Stimulated activated CD4-positive, alpha-beta T cell treated with anti-CD3 and anti-CD28 coated beads, Interleukin-4, amount 100 ng/mL, for 48 hours (primary cell): ENCODE measurements around the gene ASTN2.

Experiments used
- DNase-seq, 2 donors: peaks; one replicate each; pipeline ENCODE4 v3.0.0-alpha.2; 2020; ENCODE audit warnings: low read depth in 2 of 2

ASTN2 gene

DNA sequence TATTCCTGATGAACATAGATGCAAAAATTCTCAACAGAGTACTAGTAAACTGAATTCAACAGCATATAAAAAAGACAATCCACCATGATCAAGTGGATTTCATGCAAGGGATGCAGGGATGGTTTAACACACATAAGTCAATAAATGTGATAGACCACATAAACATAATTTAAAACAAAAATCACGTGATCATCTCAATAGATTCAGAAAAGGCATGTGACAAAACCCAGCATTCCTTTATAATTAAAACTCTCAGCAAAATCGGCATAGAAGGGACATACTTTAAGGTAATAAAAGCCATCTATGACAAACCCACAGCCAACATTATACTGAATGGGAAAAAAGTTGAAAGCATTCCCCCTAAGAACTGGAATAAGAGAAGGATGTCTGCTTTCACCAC is 894.6 kb downstream of the ASTN2 start:
- no peak for DNase-seq

DNA sequence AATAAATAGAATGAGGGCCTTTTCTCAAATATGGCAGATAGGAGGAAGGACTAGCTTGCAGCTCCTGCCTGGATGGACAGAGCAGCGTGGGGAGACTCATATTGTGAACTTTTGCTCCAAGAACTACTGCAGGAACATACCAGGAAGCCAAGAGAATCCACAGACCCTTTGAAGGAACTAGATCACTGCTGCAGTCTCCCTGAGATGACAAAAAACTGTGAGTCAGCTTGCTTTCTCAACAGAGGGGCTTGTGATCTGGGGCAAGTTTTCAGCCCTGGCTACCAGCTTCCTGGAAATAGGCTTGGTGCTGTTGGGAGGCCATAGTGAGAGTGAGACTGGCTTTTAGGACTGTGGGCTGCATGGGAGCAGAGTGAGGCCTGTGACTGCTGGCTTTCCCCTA is 898.4 kb downstream of the ASTN2 start:
- DNase-seq, result no peak

DNA sequence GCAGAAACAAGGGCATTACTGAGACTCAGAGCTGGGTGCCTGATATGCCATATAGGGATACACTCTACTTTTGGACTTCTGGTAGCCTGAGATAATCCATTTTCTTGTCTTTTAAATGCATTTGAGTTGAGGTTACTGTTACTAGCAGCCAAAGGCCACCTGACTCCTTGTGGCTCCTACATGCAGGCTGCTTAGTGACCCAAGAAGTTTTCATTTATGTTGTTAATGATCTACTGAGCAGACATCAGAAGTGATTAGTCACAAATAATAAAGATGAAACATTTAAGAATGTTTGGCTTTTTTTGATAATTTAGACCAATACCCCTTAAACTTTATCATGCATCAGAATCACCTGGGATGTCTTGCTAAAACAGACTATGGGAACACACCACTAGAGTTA is 899.3 kb downstream of the ASTN2 start:
- no peak for DNase-seq

DNA sequence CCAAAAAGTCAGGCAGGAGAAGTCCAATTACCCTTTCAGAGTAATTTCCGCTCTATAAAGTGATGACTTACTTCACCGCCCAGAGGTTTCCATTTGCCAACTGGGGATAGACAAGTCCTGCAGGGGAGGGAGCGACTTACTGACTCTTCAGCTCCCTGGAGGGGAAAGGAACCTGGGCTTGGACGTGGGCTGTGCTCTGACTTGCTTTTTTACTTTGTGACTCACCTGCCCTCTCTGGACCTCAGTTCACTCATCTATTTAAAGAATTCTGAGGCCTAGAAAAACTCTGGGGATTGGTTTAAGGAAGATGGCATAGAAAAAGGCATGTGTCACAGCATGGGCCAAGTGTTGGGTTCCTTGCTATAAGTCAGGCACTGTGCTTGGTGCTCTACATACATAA is 908.2 kb downstream of the ASTN2 start:
- no peak for DNase-seq

DNA sequence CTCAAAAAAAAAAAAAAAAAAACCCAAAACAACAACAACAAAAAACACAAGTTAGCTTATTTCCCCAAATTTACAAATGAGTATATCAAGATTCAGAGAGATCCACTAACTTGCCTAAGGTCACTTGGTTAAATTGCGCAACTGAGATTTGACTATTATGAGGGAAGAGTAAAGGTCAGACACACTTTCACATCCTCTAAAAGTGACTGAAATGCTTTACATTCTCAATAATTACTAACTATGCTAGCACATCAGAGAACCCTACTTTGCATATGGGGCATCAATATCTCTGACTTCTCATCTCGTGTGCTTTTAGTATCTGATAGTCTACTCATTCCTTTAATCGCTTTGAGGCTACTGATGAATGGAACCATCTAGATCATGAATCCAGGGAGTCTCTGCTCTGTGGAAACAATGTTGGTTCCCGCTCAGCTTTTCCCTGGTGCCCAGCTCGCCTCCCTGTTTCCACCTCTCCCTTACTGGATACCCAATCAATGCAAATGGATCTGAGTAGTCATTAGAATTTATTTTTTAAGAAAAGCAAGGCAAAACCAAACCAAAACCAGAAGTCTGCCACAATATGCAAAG is 909.9 kb downstream of the ASTN2 start:
- no peak for DNase-seq

DNA sequence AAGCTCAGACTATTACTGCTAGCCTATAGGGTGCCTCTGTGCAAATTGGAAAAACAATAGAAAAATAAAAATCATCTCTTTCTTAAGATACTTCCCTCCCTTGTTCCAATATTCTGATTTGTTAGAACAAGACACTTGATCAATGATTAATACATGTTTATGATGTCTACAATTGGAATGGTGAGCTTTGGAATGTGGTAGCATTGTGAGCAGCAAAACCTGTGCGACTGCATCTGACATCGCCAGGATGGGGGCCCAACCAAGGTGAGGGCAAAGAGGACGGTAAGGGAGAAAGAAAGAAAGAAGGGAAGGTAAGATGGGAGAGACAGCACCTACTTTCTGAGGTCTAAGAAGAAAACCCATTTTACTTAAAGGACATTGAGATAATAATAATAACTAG is 910.8 kb downstream of the ASTN2 start:
- DNase-seq, result no peak

DNA sequence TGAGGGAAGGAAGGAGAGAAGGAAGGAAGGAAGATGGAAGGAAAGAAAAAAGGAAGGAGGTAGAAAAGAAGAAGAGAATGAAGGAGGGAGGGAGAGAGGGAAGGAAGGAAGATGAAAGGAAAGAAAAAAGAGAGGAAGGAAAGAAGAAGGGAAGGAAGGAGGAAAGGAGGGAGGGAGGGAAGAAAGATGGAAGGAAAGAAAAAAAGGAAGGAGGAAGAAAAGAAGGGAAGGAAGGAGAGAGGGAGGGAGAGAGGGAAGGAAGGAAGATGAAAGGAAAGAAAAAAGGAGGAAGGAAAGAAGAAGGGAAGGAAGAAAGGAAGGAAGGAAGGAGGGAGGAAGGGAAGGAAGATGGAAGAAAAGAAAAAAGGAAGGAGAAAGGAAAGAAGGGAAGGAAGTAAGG is 912.1 kb downstream of the ASTN2 start:
- DNase-seq, result no peak

DNA sequence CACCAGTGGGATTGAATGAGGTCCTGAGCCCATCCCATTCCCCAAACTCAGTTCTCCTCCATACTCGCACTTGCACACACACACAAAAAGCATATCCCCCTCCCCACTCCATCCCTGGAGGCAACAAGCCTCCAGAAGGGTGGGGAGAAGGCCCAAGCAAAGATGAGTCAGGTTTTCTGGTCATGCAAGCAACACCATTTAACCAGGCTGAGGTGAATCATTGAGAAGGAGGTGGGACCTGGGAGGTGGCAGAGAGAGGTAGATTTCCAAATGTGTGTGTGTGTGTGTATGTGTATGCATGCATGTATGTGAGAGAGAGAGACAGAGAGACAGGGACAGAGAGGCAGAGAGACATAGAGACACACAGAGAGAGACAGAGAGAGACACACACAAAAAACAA is 913.0 kb downstream of the ASTN2 start:
- DNase-seq, result no peak

DNA sequence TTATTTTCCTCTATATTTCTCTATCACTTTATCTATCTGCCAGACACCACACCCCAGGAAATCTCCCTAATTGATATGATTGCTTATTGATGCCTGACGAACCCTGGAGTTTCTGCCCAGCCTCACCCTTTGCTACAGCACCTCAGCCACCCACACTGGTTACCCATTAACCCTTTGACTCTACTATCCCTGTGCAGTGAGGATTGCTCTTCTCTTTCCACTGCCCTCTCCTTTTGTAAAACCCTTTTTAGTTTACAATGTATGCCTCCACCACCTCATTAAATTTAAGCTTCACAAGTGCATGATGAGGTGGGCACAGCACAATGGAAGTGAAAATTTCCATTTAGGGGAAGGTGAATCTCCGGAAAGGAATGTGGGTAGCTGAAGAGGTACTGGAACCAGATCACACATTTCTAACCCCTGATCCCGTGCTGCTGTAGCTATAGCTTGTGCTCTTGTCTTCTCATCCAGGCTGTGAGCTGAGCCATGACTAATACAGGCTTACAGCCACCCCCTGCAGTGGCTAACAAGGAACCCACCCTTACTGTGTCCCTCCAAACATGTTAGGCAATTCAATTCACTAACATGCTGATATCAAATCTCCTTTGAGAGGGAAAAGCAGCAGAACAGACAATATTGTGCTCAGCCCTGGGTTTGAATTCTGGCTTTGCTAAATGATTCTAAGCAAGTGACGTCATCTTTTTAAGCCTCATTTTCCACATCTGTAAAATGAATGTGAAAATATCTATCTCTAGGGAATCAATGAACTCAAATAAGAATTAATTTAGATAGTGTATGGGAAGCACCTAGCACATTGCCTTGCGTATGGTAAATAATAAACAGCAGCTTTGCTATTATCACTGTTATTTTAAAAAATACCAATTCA is 914.6 kb downstream of the ASTN2 start:
- no peak for DNase-seq

DNA sequence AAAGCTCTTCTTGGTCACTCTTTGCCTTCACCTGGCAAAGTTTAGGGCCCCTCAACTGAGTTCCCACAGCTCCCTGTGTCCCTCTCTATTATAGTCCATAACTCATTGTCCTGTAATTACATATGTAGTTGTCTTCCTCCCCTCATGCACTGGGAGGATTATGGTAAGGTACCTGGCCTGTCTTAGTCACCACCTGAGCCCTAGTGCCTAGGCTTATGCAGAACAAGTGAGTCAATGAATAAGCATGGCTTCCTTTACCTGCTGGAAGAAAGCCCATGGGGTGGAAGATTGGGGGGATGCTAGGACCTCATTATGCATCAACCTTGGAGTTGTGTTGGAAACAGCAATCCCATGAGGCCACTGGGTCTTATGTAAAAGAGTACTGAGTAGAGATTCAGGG is 915.4 kb downstream of the ASTN2 start:
- no peak for DNase-seq

DNA sequence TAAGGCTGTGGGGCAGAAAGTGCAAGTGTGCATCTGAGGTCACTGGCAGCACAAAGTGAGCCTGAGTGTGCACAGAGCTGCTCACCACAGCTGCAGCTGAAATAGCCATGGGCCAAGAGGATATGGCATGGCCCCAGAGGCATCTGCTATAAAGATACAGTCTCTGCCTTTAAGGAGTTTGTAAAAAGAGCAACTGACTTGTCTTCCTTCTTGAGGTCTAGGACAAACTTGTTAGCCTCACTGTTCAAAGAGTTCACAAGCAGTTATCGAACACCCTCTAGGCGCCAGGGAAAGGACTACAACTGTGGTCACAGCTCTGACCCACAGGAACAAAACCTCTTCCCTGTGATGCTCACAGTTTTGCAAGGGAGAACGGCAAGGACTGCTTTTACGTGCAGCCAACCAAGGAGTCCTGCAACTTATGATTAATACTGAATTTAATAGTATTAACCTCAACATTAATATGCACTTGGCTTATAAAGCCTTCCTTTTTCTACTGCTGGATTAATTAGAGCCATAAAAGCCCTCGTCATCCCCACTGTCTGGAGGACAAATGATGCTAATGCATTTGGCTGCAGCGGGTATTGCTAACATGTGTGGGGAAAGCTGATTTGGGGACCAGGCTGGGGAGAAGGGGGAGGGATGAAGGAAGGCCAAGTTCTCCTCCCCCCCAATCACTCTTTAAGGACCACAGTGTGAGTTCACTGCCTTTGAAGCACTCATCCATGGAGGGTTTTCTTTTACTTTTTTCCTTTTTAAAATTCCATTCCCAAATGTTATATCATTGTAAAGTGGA is 917.6 kb downstream of the ASTN2 start:
- no peak for DNase-seq

DNA sequence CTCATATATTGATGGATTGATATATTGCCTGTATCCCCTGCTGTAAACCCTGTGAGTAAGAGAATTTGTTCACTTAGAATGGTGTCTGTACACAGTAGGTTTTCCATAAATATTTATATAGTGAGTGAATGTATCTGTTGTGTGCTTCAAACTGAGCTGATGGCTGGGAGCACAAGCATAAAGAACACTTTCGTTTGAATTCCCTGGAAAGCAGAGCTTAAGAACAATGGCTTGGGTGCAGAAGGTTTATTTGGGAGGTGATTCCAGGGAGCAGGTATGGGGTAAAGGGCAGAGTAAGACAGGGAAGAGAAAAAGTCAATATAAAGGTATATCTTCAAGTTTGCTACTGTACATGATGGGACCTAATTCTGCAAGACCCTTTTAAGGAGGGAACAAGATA is 918.7 kb downstream of the ASTN2 start:
- no peak for DNase-seq

DNA sequence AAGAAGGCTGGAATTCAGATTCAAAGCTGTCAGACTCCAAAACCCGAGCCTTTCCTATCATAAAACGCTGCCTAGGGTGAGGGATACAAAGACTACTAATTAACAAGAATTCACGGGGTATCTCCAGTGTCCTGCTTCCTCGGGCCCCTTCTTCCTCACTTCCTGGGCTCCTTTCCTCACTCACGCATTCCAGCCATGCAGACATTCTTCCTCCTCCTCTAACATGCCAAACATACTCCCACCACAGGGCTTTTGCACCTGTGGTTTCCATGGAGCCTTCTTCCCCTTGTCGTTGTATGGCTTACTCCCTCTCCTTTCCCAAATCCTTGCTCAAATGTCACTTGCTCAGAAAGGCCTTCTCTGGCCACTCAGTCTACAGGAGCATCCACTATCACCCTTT is 919.1 kb downstream of the ASTN2 start:
- no peak for DNase-seq

DNA sequence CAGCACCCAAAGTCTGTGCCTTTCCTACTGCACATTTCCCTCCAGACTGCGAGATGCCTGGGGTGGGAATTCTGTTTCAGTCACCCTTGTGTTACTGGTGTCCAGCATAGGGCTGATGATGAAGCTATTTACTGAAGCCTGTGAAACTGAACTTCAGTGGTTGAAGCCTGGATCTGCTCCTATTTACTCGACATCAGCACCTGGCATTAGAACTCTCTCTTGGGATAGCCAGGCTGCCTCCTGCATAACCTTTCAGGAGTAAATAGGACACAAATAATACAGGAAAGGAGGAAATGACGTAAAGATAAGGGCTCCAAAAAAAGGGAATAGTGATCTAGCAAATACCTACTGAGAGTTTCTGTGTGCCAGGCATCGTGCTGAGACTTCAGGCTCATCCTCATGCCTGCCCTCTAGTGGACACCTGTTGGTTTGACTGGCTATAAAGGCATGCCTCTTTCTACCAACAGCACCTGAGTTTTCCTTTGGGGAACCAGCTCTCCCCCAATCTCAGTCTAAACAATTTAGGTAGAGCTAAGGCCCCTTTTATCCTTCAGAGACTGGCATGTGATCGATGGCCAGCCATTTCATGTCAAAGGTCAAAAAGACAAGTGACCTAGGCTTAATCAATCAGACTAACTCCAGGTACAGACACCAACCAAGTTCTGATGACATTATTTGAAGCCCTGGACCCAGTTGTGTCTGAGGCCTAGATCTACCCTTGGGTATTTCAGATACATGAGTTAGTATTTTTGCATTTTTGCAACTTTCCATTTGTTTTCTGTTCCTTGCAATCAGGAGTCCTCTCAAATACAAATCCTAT is 919.8 kb downstream of the ASTN2 start:
- peak; percentile 17 to 18 for DNase-seq

DNA sequence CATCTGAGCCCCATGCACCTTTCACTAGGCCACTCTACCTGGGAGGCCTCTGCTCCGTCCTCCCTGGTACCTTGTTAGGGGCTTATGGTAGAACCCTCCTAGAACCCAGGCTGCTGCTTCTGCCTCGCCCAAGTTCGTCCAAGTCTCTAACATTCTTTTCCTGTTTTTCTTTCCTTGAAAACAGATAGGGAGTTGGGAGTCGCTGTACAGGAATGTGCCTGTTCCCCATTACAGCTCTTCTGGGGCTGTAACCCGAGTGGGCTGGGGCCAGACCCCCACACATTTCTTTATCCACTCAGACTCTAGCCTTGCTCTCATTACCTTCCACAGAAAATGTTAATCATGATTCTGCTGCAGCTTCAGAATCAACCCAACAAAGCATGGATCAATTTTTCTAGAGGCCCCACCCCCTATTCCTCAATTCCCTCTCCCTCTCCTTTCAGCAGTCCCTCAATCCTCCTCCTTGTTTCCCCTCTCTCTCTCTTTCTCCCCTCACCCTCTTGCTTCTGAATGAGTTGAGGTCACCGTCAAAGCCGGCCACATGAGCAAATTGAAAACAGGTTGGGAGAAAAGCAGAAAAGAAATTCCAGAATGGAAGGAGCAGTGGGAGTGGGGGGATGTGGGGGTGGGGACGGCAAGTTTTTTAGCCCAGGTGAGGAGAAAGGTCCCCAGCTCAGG is 921.5 kb downstream of the ASTN2 start:
- DNase-seq, result no peak

DNA sequence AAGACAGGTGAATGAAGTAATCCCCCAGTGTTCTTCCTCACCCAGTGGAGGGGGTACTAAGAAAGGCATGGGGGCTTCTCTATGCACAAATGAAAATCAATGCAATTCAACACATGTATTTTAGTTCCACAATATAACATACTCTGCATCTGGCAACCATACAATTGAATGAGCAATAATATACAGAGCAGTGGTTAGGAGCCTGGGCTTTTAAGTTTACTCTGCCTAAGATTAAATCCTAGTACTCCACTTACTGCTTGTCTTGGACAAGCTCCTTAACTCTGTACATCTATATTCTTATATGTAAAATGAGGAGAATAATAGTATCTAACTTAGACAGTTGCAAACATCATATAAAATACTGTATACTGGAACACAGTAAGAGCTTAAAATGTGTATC is 923.2 kb downstream of the ASTN2 start:
- DNase-seq, result no peak

DNA sequence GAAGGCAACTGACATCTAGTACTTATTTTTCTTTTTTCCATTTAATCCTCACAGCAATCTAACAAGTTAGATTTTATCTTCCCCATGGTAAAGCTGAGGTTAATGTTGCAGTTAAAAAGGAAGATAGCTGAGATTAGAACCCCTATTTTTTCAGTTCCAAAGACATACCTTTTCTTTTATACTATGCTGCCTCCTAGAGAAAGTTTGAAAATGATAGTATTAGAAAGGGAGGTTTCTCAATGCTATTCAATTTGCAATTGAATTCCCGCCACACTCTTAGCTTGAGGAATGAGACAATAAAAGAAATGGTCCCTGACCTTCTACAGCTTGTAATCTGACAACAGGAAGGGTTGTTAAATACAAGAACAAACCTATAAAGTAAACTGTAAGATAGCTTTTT is 923.6 kb downstream of the ASTN2 start:
- DNase-seq, result no peak

DNA sequence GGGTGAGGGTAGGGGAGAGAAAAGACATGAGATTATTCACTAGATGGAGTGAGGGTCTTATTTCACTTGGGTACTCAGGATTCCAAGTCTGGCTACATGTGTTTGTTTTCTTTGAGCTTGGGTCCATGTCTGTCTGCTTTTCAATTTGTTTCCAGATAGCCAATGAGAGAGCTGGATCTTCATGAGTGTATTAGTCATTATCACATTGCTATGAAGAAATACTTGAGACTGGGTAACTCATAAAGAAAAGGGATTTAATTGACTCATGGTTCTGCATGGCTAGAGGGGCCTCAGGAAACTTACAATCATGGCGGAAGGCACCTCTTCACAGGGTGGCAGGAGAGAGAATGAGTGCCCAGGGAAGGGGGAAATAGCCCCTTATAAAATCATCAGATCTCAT is 924.5 kb downstream of the ASTN2 start:
- no peak for DNase-seq

DNA sequence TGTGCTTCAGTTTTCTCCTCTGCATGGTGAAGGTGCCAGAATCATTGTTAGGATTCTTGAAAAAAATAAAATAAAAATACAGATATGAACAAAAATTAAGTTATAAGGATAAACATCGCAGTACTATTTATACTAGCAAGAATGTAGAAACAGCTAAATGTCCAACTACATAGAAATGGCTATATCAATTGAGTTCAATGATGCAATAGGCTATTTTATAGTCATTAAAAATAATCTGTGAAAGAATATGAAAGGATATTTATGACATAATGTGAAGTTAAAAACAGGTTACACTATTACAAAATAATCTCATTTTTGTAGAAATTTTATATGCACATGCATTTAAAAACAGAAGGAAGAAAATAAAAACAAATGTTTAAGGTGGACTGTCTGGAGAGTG is 926.5 kb downstream of the ASTN2 start:
- no peak for DNase-seq

DNA sequence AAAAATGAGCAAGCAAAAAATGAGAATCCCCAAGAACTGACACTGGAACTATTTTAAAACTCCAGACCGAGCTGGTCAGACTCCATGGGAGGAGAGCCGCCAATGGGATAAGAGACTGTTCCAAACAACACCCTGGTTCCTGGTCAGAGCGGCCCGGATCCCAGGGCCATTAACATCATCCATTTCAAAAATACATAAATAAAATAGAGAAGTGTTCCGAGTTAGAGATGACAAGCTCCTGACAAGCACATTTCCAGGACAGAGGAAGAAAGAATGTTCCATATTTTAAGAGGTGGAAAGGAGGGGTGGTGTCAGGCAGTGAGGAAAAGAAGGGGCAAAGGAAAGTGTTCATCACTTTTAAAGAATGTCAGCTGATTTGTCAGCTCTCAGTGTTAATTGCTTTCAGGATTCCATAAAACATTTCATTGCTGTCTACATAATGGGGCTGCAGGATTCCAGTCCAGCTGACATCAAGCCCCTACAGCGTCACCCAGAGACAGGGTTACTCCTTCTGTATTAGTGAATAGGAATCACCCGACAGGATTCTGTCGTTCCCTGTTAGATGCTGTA is 930.3 kb downstream of the ASTN2 start:
- no peak for DNase-seq
